Mucosa of descending colon (tissue), 3 donors: Measurements from ENCODE around the gene LYPD8. TPM values are rescaled to one million over a fixed set of nuclear protein-coding genes. Genes with fewer than 3 reads are reported as not detected.

Experiments used
- ATAC-seq: fragments of 200-7000 bp; cut with Tn5 transposase; one replicate; pipeline ENCODE4 v1.9.1; 2020; ENCODE audit warnings: mild to moderate bottlenecking, moderate library complexity
- DNase-seq, 3 donors: peaks; one replicate each; pipeline ENCODE4 v3.0.0-alpha.2; 2020
- H3K36me3 ChIP-seq: fragments of 200-600 bp; one replicate; pipeline ENCODE4 v1.8.0; 2021; ENCODE audit warnings: low read depth, mild to moderate bottlenecking
- H3K4me1 ChIP-seq: fragments of 200-600 bp; one replicate; pipeline ENCODE4 v1.8.0; 2021; ENCODE audit warnings: low read depth, mild to moderate bottlenecking
- H3K4me3 ChIP-seq: fragments of 200-600 bp; one replicate; pipeline ENCODE4 v1.8.0; 2021; ENCODE audit warnings: mild to moderate bottlenecking
- H3K9me3 ChIP-seq: fragments of 200-600 bp; one replicate; pipeline ENCODE4 v1.8.0; 2021; ENCODE audit warnings: mild to moderate bottlenecking
- CTCF ChIP-seq: fragments of 200-600 bp; IDR thresholded peaks from one replicate; pipeline ENCODE4 v1.8.0; 2022; ENCODE audit warnings: antibody characterized with exemption, mild to moderate bottlenecking
- intact Hi-C, 2 donors: fragments of 100-400 bp; cut with DNase I in 1 of 2; cut with micrococcal nuclease in 1 of 2; formaldehyde crosslinking; loops; one replicate each; pipeline versions ENCODE4 v1.11.0 to v1.11.1; 2022; cut with DNase I, micrococcal nuclease
- total RNA-seq, 3 donors: library from RNA; stranded (reverse); fragmentation: NEBNext Ultra II Directional in 2 of 3; extraction: Animal tissue kit (Norgen Biotek cat#: 25700) in 2 of 3; gene quantifications; one replicate each; pipeline versions ENCODE4 v1.2.1 to v1.2.4, GENCODE V29; 2021 to 2023
- donor health status: DM: no; HTN: no; CAD: no; lungs with moderate emphysema.
- donor health status: DM: no; HTN: no; CAD: no.
- donor health status: DM: no; HTN: yes; CAD: no.

The LYPD8 gene
- total RNA-seq, 3 donors from 2014 or later, result 235 to 700 (median 647) TPM

- TF ChIP-seq CTCF, result no peak
- intact Hi-C loops, result no loop called here
- H3K9me3 ChIP-seq, result no peaks in the 10 kb centered on the region
- H3K36me3 ChIP-seq, result no peaks in the 10 kb centered on the region
- no peaks in the 10 kb centered on the region for H3K4me1 ChIP-seq
- no peak for DNase-seq
- ATAC-seq, result no peak
- H3K4me3 ChIP-seq, result no peak overlapping the region
Measured at GRCh38 chr1:248740876-248741275, 14.7 kb downstream of the LYPD8 start.

GRCh38 chr1:248739572-248740205 lies 15.9 kb downstream of the LYPD8 start:
- no peaks in the 10 kb centered on the region for H3K36me3 ChIP-seq
- DNase-seq (no peak), ATAC-seq (peak; percentile 8)
- TF ChIP-seq CTCF, result no peak
- intact Hi-C loops, result no loop called here
- no peaks in the 10 kb centered on the region for H3K4me1 ChIP-seq
- no peak overlapping the region for H3K4me3 ChIP-seq
- no peaks in the 10 kb centered on the region for H3K9me3 ChIP-seq

- DNase-seq (no peak), ATAC-seq (no peak)
- no peaks in the 10 kb centered on the region for H3K36me3 ChIP-seq
- intact Hi-C loops, result no loop called here
- no peak for TF ChIP-seq CTCF
- no peaks in the 10 kb centered on the region for H3K9me3 ChIP-seq
- H3K4me3 ChIP-seq, result no peak overlapping the region
- no peaks in the 10 kb centered on the region for H3K4me1 ChIP-seq
Measured at GRCh38 chr1:248737457-248737856, 18.1 kb downstream of the LYPD8 start.

- no peaks in the 10 kb centered on the region for H3K36me3 ChIP-seq
- no peaks in the 10 kb centered on the region for H3K4me1 ChIP-seq
- no peak overlapping the region for H3K4me3 ChIP-seq
- intact Hi-C loops, result no loop called here
- TF ChIP-seq CTCF, result no peak
- ATAC-seq, result peak; percentile 7
- DNase-seq, result no peak
- no peaks in the 10 kb centered on the region for H3K9me3 ChIP-seq
Measured at GRCh38 chr1:248736977-248737376, 18.6 kb downstream of the LYPD8 start.

GRCh38 chr1:248733566-248733965 lies 22.0 kb downstream of the LYPD8 start:
- no peaks in the 10 kb centered on the region for H3K9me3 ChIP-seq
- no peak for TF ChIP-seq CTCF
- no peak for DNase-seq
- no peaks in the 10 kb centered on the region for H3K36me3 ChIP-seq
- no peaks in the 10 kb centered on the region for H3K4me1 ChIP-seq
- H3K4me3 ChIP-seq, result no peak overlapping the region
- no peak for ATAC-seq
- intact Hi-C loops, result no loop called here
